A549 treated with GW870086 at 1 μM for 4 hours (cell line): ENCODE measurements around the gene ATF2. TPM values are rescaled to one million over a fixed set of nuclear protein-coding genes. Genes with fewer than 3 reads are reported as not detected.

Experiments used
- total RNA-seq: library from RNA; stranded (reverse); fragments of 200-300 nt; extraction: Qiagen RNA extraction; gene quantifications from 5 replicates; pipeline ENCODE4 v1.2.3, GENCODE V29; 2022; ENCODE audit warnings: low read depth

ATF2 gene
- total RNA-seq = 14.0 to 19.9 TPM (median 17.9 TPM) in 5 replicates

GRCh38 chr2:175167792-175168563 lies at the start of gene ATF2:
ATF2 (minus strand) TSS chr2:175168203; CDS start chr2:175136443, 31,760 bp downstream.

GRCh38 chr2:175181104-175181876 lies 13.3 kb upstream of the ATF2 start, which contains the start of gene ATP5MC3:
ATP5MC3 (minus strand) TSS chr2:175181710; CDS start chr2:175181393, 317 bp downstream.

Other genes with a start within 250 kb of the ATF2 start
- gene CHN1, start 162.8 kb downstream of the ATF2 start, total RNA-seq = 15.4 to 19.1 TPM (median 17.5 TPM) in 5 replicates
- 406 to 518 TPM (median 494 TPM) in 5 replicates for gene ATP5MC3, start 13.5 kb upstream of the ATF2 start, total RNA-seq